ENCODE results near the gene TMEM26. TPM values are rescaled to one million over a fixed set of nuclear protein-coding genes. Genes with fewer than 3 reads are reported as not detected.
"Not testable (repeated sequence)": the region's sequence is repeated elsewhere in the genome, so short reads cannot be mapped to it uniquely, and the experiment has no call there.

Gene TMEM26
- total RNA-seq, 1 donor from 2014 or later, result not detected

- H3K4me3 ChIP-seq, result peak overlapping the region in 1 of 2 donors; percentile 41
- intact Hi-C loops (cut with DNase I), result no loop called here
- TF ChIP-seq CTCF (IDR thresholded peaks at IDR 0.05), result no peak
- H3K4me1 ChIP-seq, result peaks cover 0 to 3% of the 10 kb centered on the region in 2 donors
- H3K27me3 ChIP-seq, result no peaks in the 10 kb centered on the region
- DNase-seq (ENCODE audit: low spot score in 2 of 2), result no peak
- H3K27ac ChIP-seq, result peak overlapping the region in 1 of 2 donors; percentile 30
- H3K9me3 ChIP-seq, result no peaks in the 10 kb centered on the region
- no peaks in the 10 kb centered on the region for H3K36me3 ChIP-seq
Measured at GRCh38 chr10:61398366-61399129, 54.6 kb downstream of the TMEM26 start.

GRCh38 chr10:61397175-61397986, 55.8 kb downstream of the TMEM26 start:
- DNase-seq (ENCODE audit: low spot score in 2 of 2), result no peak
- Histone ChIP-seq H3K4me1 (peaks cover 0 to 3% of the 10 kb centered on the region in 2 donors), H3K27me3 (no peaks in the 10 kb centered on the region), H3K4me3 (peak overlapping the region; percentile 41 to 47), H3K36me3 (no peaks in the 10 kb centered on the region), H3K9me3 (no peaks in the 10 kb centered on the region), H3K27ac (peak overlapping the region in 1 of 2 donors; percentile 30)
- TF ChIP-seq CTCF (IDR thresholded peaks at IDR 0.05), result no peak
- intact Hi-C loops (cut with DNase I), result no loop called here

- no peaks in the 10 kb centered on the region for H3K4me1 ChIP-seq
Measured at GRCh38 chr10:61391281-61391680, 61.9 kb downstream of the TMEM26 start.

GRCh38 chr10:61390851-61391250, 62.3 kb downstream of the TMEM26 start:
- intact Hi-C loops (cut with DNase I), result no loop called here
- Histone ChIP-seq H3K4me3 (no peak overlapping the region), H3K36me3 (no peaks in the 10 kb centered on the region), H3K9me3 (no peaks in the 10 kb centered on the region), H3K27me3 (no peaks in the 10 kb centered on the region), H3K27ac (no peak overlapping the region), H3K4me1 (no peaks in the 10 kb centered on the region)
- TF ChIP-seq CTCF (IDR thresholded peaks at IDR 0.05), result no peak
- DNase-seq (ENCODE audit: low spot score in 2 of 2), result no peak

More at GRCh38 chr10:61391281-61391680, 61.9 kb downstream of the TMEM26 start:
- Histone ChIP-seq H3K36me3 (no peaks in the 10 kb centered on the region), H3K27ac (no peak overlapping the region), H3K4me3 (no peak overlapping the region), H3K9me3 (no peaks in the 10 kb centered on the region), H3K27me3 (no peaks in the 10 kb centered on the region)
- intact Hi-C loops (cut with DNase I), result no loop called here
- no peak for TF ChIP-seq CTCF (IDR thresholded peaks at IDR 0.05)
- no peak for DNase-seq (ENCODE audit: low spot score in 2 of 2)

GRCh38 chr10:61389887-61390286, 63.3 kb downstream of the TMEM26 start:
- no peak for TF ChIP-seq CTCF (IDR thresholded peaks at IDR 0.05)
- Histone ChIP-seq H3K4me3 (no peak overlapping the region), H3K27me3 (no peaks in the 10 kb centered on the region), H3K9me3 (no peaks in the 10 kb centered on the region), H3K4me1 (no peaks in the 10 kb centered on the region), H3K36me3 (no peaks in the 10 kb centered on the region), H3K27ac (no peak overlapping the region)
- intact Hi-C loops (cut with DNase I), result no loop called here
- no peak for DNase-seq (ENCODE audit: low spot score in 2 of 2)

- H3K9me3 ChIP-seq; H3K4me3 ChIP-seq; H3K4me1 ChIP-seq; DNase-seq (ENCODE audit: low spot score in 2 of 2); H3K27ac ChIP-seq; intact Hi-C loops (cut with DNase I); H3K36me3 ChIP-seq; H3K27me3 ChIP-seq: not testable (repeated sequence)
Measured at GRCh38 chr10:61388986-61389385, 64.2 kb downstream of the TMEM26 start.

All from ascending aorta (tissue), 2 donors.